Left lung (tissue), 10 donors: ENCODE data around the gene RECQL5. TPM values are rescaled to one million over a fixed set of nuclear protein-coding genes. Genes with fewer than 3 reads are reported as not detected.

Experiments used
- ATAC-seq: fragments of 200-7000 bp; cut with Tn5 transposase; one replicate; pipeline ENCODE4 v1.9.1; 2020; ENCODE audit warnings: moderate library complexity
- DNase-seq, 4 donors: peaks; one replicate each; pipeline ENCODE4 v3.0.0-alpha.2; 2013 to 2020
- H3K27ac ChIP-seq, 2 donors: fragments of 200-600 bp; sonication (generic) in 1 of 2; one replicate each; pipeline versions ENCODE4 v1.5.0 to v1.8.0; 2020 to 2021
- H3K27me3 ChIP-seq, 2 donors: fragments of 200-600 bp; sonication (generic) in 1 of 2; one replicate each; pipeline versions ENCODE4 v1.5.0 to v1.8.0; 2020 to 2021
- H3K36me3 ChIP-seq, 2 donors: fragments of 200-600 bp; sonication (generic) in 1 of 2; one replicate each; pipeline versions ENCODE4 v1.5.0 to v1.8.0; 2020 to 2021
- H3K4me1 ChIP-seq, 2 donors: fragments of 200-600 bp; one replicate each; pipeline ENCODE4 v1.8.0; 2021
- H3K4me3 ChIP-seq, 2 donors: fragments of 200-600 bp; sonication (generic) in 1 of 2; one replicate each; pipeline versions ENCODE4 v1.5.0 to v1.8.0; 2020 to 2021; ENCODE audit warnings: mild to moderate bottlenecking in 1 of 2
- H3K9me3 ChIP-seq, 2 donors: fragments of 200-600 bp; sonication (generic) in 1 of 2; one replicate each; pipeline versions ENCODE4 v1.5.0 to v1.8.0; 2020 to 2021
- CTCF ChIP-seq, 2 donors: fragments of 200-600 bp; sonication (generic) in 1 of 2; IDR thresholded peaks; one replicate each; pipeline versions ENCODE4 v1.5.0 to v1.8.0; 2021; ENCODE audit warnings: antibody characterized with exemption in 2 of 2
- intact Hi-C, 2 donors: fragments of 100-400 bp; cut with DNase I; formaldehyde crosslinking; loops; one replicate each; pipeline versions ENCODE4 v1.11.2 to v1.14.2; 2022
- polyA plus RNA-seq, 6 donors: library from polyadenylated mRNA; unstranded; fragments of 120-200 nt; gene quantifications; one replicate each; pipeline ENCODE4 v1.2.1, GENCODE V29; 2013; ENCODE audit not compliant: insufficient read length in 6 of 6
- total RNA-seq, 2 donors: library from RNA; stranded (reverse); fragmentation: NEBNext Ultra II Directional; extraction: Animal tissue kit (Norgen Biotek cat#: 25700); gene quantifications; one replicate each; pipeline ENCODE4 v1.2.1, GENCODE V29; 2021
- donor health status: DM: no; HTN: yes; CAD: no.
- donor health status: DM: no; HTN: no; CAD: no.

The RECQL5 gene
- total and polyA plus RNA-seq, 8 donors, result 28.5 to 43.0 (median 34.5) TPM

- Histone ChIP-seq H3K4me1 (peaks cover 3 to 16% of the 10 kb centered on the region in 2 donors), H3K9me3 (no peaks in the 10 kb centered on the region), H3K27me3 (no peaks in the 10 kb centered on the region), H3K27ac (no peak overlapping the region), H3K36me3 (peaks cover 0 to 45% of the 10 kb centered on the region in 2 donors), H3K4me3 (no peak overlapping the region)
- intact Hi-C loops, result no loop called here
- ATAC-seq (no peak), DNase-seq (no peak)
- TF ChIP-seq CTCF (IDR thresholded peaks at IDR 0.05), result no peak
Observed at GRCh38 chr17:75647921-75648320, 19.0 kb downstream of the RECQL5 start.

- H3K27me3 ChIP-seq, result no peaks in the 10 kb centered on the region
- no peak for TF ChIP-seq CTCF (IDR thresholded peaks at IDR 0.05)
- no peak overlapping the region for H3K4me3 ChIP-seq
- no peaks in the 10 kb centered on the region for H3K9me3 ChIP-seq
- H3K36me3 ChIP-seq, result peaks cover 0 to 41% of the 10 kb centered on the region in 2 donors
- no peak for DNase-seq
- H3K27ac ChIP-seq, result peak overlapping the region; percentile 87 to 89
- peaks cover 3 to 16% of the 10 kb centered on the region in 2 donors for H3K4me1 ChIP-seq
- intact Hi-C loops, result no loop called here
- no peak for ATAC-seq
Observed at GRCh38 chr17:75647061-75647460, 19.9 kb downstream of the RECQL5 start.

GRCh38 chr17:75646638-75646992 lies 20.3 kb downstream of the RECQL5 start:
- Histone ChIP-seq H3K9me3 (no peaks in the 10 kb centered on the region), H3K4me3 (no peak overlapping the region), H3K27me3 (no peaks in the 10 kb centered on the region), H3K4me1 (peaks cover 3 to 18% of the 10 kb centered on the region in 2 donors), H3K36me3 (peaks cover 0 to 38% of the 10 kb centered on the region in 2 donors), H3K27ac (peak overlapping the region; percentile 87 to 89)
- intact Hi-C loops, result no loop called here
- DNase-seq (no peak), ATAC-seq (no peak)
- TF ChIP-seq CTCF (IDR thresholded peaks at IDR 0.05), result no peak

- no peaks in the 10 kb centered on the region for H3K9me3 ChIP-seq
- H3K27me3 ChIP-seq, result no peaks in the 10 kb centered on the region
- peak overlapping the region; percentile 87 to 89 for H3K27ac ChIP-seq
- H3K36me3 ChIP-seq, result peaks cover 0 to 32% of the 10 kb centered on the region in 2 donors
- no peak for TF ChIP-seq CTCF (IDR thresholded peaks at IDR 0.05)
- H3K4me1 ChIP-seq, result peaks cover 3 to 18% of the 10 kb centered on the region in 2 donors
- peak in 3 of 4 donors; percentile 82 to 89 (median 86) for DNase-seq
- intact Hi-C loops, result no loop called here
- peak; percentile 91 for ATAC-seq
- no peak overlapping the region for H3K4me3 ChIP-seq
Observed at GRCh38 chr17:75645889-75646637, 20.9 kb downstream of the RECQL5 start.

GRCh38 chr17:75645501-75645888 lies 21.5 kb downstream of the RECQL5 start:
- peak overlapping the region; percentile 87 to 89 for H3K27ac ChIP-seq

More at GRCh38 chr17:75645501-75645888, 21.5 kb downstream of the RECQL5 start:
- H3K27me3 ChIP-seq, result no peaks in the 10 kb centered on the region
- peak in 2 of 4 donors; percentile 80 to 82 for DNase-seq
- intact Hi-C loops, result no loop called here
- H3K36me3 ChIP-seq, result peaks cover 0 to 27% of the 10 kb centered on the region in 2 donors
- H3K9me3 ChIP-seq, result no peaks in the 10 kb centered on the region
- no peak overlapping the region for H3K4me3 ChIP-seq
- H3K4me1 ChIP-seq, result peaks cover 3 to 18% of the 10 kb centered on the region in 2 donors
- peak; percentile 87 for ATAC-seq
- TF ChIP-seq CTCF (IDR thresholded peaks at IDR 0.05), result no peak
